Measurements from ENCODE around the gene DOHH.

The DOHH gene

DNA sequence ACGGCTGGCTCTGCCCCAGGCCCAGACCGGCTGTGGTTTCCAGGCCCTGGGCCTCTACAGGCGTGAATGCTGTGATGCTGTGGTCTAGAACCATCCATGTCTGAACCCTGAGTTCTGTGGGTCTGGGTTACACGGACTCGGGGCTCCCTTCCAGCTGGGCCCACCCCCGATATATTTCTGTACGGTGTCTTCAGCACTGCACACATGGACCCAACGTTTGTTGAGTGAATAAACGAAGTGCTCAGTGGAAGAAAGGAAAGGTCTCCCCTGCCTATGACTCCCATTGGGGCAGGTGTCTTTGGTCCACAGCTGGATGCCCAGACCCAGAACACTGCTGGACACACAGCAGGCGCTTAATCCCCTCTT lies 45.2 kb upstream of the DOHH start:
- Histone ChIP-seq H3K27ac (ENCODE audit: low read length) (0 out of 2 replicates have a peak overlapping the region, but pooled peaks have one; percentile 7), H4K20me1 (ENCODE audit: insufficient read depth, low read length) (no peaks in the 10 kb centered on the region), H3F3A (ENCODE audit: insufficient read depth, low read length) (peaks cover 4% of the 10 kb centered on the region), H2AFZ (ENCODE audit: low read length) (no peak overlapping the region), H3K4me1 (ENCODE audit: low read length) (no peaks in the 10 kb centered on the region), H3K9ac (ENCODE audit: low read length) (no peak overlapping the region), H3K27me3 (replicated peaks; ENCODE audit: insufficient read depth, low read length) (no peaks in the 10 kb centered on the region), H3K79me2 (ENCODE audit: low read length) (no peaks in the 10 kb centered on the region), H3K36me3 (replicated peaks; ENCODE audit: insufficient read depth, low read length) (no peaks in the 10 kb centered on the region), H3K9me3 (replicated peaks; ENCODE audit: insufficient read depth, low read length) (no peaks in the 10 kb centered on the region), H3K4me3 (ENCODE audit: low read length) (no peak overlapping the region), H3K4me2 (ENCODE audit: low read depth, low read length) (no peak overlapping the region), H3K9me2 (replicated peaks; ENCODE audit: insufficient read depth, low read length) (no peaks in the 10 kb centered on the region)
- no peak for TF ChIP-seq EZH2 (optimal IDR thresholded peaks at IDR 0.05; ENCODE audit: low read depth, low read length)
- DNase-seq: no peak

DNA sequence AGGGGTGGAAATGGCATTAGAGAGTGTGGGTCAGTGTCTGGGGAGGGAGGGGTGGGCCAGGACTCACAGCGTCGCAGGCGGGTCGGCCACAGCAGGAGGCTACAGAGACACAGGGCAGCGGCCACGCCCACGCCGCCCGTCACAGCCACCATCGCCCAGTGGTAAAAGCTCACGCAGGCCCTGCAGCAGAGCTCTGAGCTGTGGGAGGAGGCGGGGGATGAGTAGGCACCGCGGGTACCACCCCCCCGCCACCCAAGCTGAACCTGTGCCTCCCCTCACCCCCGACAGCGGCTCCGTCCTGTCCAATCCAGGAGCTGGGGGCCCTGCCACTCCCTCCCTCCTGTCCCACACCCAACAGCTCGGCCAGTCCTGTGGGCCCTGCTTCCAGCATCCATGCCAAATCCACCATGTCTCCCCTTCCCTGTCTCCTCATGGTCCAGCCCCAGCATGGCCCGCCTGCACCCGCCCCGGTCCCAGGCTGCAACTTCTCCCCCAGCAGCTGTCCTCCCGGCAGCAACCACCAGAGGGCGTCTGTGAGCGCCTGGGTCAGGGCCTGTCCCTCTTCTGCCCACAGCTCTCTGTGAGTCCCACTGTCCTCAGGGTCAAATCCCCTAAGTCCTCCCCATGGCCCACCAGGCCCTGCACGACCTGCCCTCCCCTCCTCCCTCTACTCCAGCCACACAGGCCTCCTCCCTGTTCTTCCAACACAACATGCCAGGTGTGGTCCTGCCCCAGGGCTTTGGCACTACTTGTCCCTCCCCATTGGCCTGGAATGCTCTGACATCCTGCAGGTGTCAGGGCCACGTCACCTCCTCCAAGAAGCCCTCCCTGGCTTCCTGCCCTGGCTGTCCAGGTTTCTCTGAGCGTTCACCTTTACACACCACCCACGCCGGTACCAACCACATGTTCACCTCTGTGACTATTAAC lies 44.5 kb upstream of the DOHH start:
- H2AFZ ChIP-seq (ENCODE audit: low read length): no peak overlapping the region
- H3K79me2 ChIP-seq (ENCODE audit: low read length): no peaks in the 10 kb centered on the region
- TF ChIP-seq, protein P1, sequence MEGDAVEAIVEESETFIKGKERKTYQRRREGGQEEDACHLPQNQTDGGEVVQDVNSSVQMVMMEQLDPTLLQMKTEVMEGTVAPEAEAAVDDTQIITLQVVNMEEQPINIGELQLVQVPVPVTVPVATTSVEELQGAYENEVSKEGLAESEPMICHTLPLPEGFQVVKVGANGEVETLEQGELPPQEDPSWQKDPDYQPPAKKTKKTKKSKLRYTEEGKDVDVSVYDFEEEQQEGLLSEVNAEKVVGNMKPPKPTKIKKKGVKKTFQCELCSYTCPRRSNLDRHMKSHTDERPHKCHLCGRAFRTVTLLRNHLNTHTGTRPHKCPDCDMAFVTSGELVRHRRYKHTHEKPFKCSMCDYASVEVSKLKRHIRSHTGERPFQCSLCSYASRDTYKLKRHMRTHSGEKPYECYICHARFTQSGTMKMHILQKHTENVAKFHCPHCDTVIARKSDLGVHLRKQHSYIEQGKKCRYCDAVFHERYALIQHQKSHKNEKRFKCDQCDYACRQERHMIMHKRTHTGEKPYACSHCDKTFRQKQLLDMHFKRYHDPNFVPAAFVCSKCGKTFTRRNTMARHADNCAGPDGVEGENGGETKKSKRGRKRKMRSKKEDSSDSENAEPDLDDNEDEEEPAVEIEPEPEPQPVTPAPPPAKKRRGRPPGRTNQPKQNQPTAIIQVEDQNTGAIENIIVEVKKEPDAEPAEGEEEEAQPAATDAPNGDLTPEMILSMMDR (IDR thresholded peaks at IDR 0.05; ENCODE audit: low read length): peak; percentile 95
- no peak for TF ChIP-seq EZH2phosphoT487 (IDR thresholded peaks at IDR 0.05; ENCODE audit: low read length)
- TF ChIP-seq EZH2 (optimal IDR thresholded peaks at IDR 0.05; ENCODE audit: low read depth, low read length): no peak
- no peak overlapping the region for H3K9ac ChIP-seq (ENCODE audit: low read length)
- H3K4me3 ChIP-seq (ENCODE audit: low read length): no peak overlapping the region
- peak; percentile 58 for DNase-seq
- no peaks in the 10 kb centered on the region for H3K9me2 ChIP-seq (replicated peaks; ENCODE audit: insufficient read depth, low read length)
- no peaks in the 10 kb centered on the region for H3K36me3 ChIP-seq (replicated peaks; ENCODE audit: insufficient read depth, low read length)
- 0 out of 2 replicates have a peak overlapping the region, but pooled peaks have one; percentile 7 for H3K27ac ChIP-seq (ENCODE audit: low read length)
- peaks cover 4% of the 10 kb centered on the region for H3F3A ChIP-seq (ENCODE audit: insufficient read depth, low read length)
- H3K27me3 ChIP-seq (replicated peaks; ENCODE audit: insufficient read depth, low read length): no peaks in the 10 kb centered on the region
- no peak overlapping the region for H3K4me2 ChIP-seq (ENCODE audit: low read depth, low read length)
- H3K9me3 ChIP-seq (replicated peaks; ENCODE audit: insufficient read depth, low read length): no peaks in the 10 kb centered on the region
- no peaks in the 10 kb centered on the region for H4K20me1 ChIP-seq (ENCODE audit: insufficient read depth, low read length)
- H3K4me1 ChIP-seq (ENCODE audit: low read length): no peaks in the 10 kb centered on the region

DNA sequence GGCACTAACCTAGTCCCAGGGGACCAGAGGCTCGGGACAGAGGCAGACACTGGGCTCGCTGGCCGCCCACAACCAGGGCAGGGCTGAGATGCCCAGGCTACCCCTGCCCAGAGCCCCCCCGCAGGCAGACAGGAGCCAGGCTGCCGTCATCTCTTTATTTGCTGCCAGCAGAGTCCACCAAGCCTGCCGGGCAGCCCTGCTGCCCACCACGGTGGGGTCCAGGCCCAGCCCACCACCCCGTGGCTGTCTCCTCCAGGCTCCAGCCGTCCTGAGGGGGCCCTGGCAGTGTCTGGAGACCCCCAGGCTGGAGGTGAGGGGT lies 43.5 kb upstream of the DOHH start:
- H3K9me2 ChIP-seq (replicated peaks; ENCODE audit: insufficient read depth, low read length): no peaks in the 10 kb centered on the region
- H3K27ac ChIP-seq (ENCODE audit: low read length): no peak overlapping the region
- H3K4me2 ChIP-seq (ENCODE audit: low read depth, low read length): no peak overlapping the region
- no peaks in the 10 kb centered on the region for H3K36me3 ChIP-seq (replicated peaks; ENCODE audit: insufficient read depth, low read length)
- no peak overlapping the region for H2AFZ ChIP-seq (ENCODE audit: low read length)
- no peaks in the 10 kb centered on the region for H3K9me3 ChIP-seq (replicated peaks; ENCODE audit: insufficient read depth, low read length)
- H3K4me1 ChIP-seq (ENCODE audit: low read length): no peaks in the 10 kb centered on the region
- H3F3A ChIP-seq (ENCODE audit: insufficient read depth, low read length): peaks cover 4% of the 10 kb centered on the region
- no peaks in the 10 kb centered on the region for H4K20me1 ChIP-seq (ENCODE audit: insufficient read depth, low read length)
- no peaks in the 10 kb centered on the region for H3K79me2 ChIP-seq (ENCODE audit: low read length)
- H3K9ac ChIP-seq (ENCODE audit: low read length): no peak overlapping the region
- H3K27me3 ChIP-seq (replicated peaks; ENCODE audit: insufficient read depth, low read length): no peaks in the 10 kb centered on the region
- no peak for DNase-seq
- no peak overlapping the region for H3K4me3 ChIP-seq (ENCODE audit: low read length)
- TF ChIP-seq EZH2 (optimal IDR thresholded peaks at IDR 0.05; ENCODE audit: low read depth, low read length) (no peak), EZH2phosphoT487 (IDR thresholded peaks at IDR 0.05; ENCODE audit: low read length) (no peak)
- TF ChIP-seq, protein P1 (IDR thresholded peaks at IDR 0.05; ENCODE audit: low read length): no peak

Data from MM.1S (cell line).